GM20000 (cell line): ENCODE results near the gene TMPRSS11D.

Experiments
- DNase-seq: peaks from one replicate; pipeline ENCODE4 v3.0.0; 2012; ENCODE audit warnings: low spot score
- CTCF ChIP-seq: IDR thresholded peaks from 2 replicates; pipeline ENCODE4 v1.5.1; 2012; ENCODE audit warnings: mild to moderate bottlenecking, control low read depth; ENCODE audit errors: extremely low read depth, missing control alignments

TMPRSS11D gene

GRCh38 chr4:67883902-67884301 is at the start of gene TMPRSS11D:
Gene TMPRSS11D (minus strand): TSS chr4:67884002. CDS start chr4:67883933, 69 bp downstream.
- no peak for DNase-seq
- no peak for TF ChIP-seq CTCF

GRCh38 chr4:67933038-67933437 is 49.2 kb upstream of the TMPRSS11D start:
- no peak for TF ChIP-seq CTCF
- DNase-seq: no peak

GRCh38 chr4:67931256-67931655 is 47.5 kb upstream of the TMPRSS11D start:
- DNase-seq: no peak
- no peak for TF ChIP-seq CTCF

GRCh38 chr4:67929426-67929825 is 45.6 kb upstream of the TMPRSS11D start:
- no peak for TF ChIP-seq CTCF
- DNase-seq: no peak

GRCh38 chr4:67928546-67928945 is 44.7 kb upstream of the TMPRSS11D start:
- no peak for DNase-seq
- TF ChIP-seq CTCF: no peak

GRCh38 chr4:67927251-67927650 is 43.4 kb upstream of the TMPRSS11D start:
- no peak for DNase-seq
- no peak for TF ChIP-seq CTCF

GRCh38 chr4:67926485-67926884 is 42.7 kb upstream of the TMPRSS11D start:
- TF ChIP-seq CTCF: no peak

More at GRCh38 chr4:67926485-67926884, 42.7 kb upstream of the TMPRSS11D start:
- DNase-seq: no peak
